ENCODE measurements around the gene DARS2.
"Not testable (repeated sequence)": the region's sequence is repeated elsewhere in the genome, so short reads cannot be mapped to it uniquely, and the experiment has no call there.

GRCh38 chr1:173859547-173859946, 35.1 kb downstream of the DARS2 start:
- not testable (repeated sequence) for TF ChIP-seq CTCF, POLR2A (IDR thresholded peaks at IDR 0.05)

Measured in testis (tissue), 2 donors.